ENCODE measurements around the gene LDB2.

- TF ChIP-seq, protein P1, sequence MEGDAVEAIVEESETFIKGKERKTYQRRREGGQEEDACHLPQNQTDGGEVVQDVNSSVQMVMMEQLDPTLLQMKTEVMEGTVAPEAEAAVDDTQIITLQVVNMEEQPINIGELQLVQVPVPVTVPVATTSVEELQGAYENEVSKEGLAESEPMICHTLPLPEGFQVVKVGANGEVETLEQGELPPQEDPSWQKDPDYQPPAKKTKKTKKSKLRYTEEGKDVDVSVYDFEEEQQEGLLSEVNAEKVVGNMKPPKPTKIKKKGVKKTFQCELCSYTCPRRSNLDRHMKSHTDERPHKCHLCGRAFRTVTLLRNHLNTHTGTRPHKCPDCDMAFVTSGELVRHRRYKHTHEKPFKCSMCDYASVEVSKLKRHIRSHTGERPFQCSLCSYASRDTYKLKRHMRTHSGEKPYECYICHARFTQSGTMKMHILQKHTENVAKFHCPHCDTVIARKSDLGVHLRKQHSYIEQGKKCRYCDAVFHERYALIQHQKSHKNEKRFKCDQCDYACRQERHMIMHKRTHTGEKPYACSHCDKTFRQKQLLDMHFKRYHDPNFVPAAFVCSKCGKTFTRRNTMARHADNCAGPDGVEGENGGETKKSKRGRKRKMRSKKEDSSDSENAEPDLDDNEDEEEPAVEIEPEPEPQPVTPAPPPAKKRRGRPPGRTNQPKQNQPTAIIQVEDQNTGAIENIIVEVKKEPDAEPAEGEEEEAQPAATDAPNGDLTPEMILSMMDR (IDR thresholded peaks at IDR 0.05), result no peak
- no peak for TF ChIP-seq ZFX (IDR thresholded peaks at IDR 0.05; ENCODE audit: borderline replicate concordance)
Observed at GRCh38 chr4:16598597-16599206, 299.7 kb downstream of the LDB2 start.
